Articular chondrocyte of knee joint (primary cell): ENCODE measurements around the gene LZTR1. TPM values are rescaled to one million over a fixed set of nuclear protein-coding genes. Genes with fewer than 3 reads are reported as not detected.

Experiments used
- small RNA-seq: library from RNA; depleted of rRNA; stranded (forward); fragments of <200 nt; gene quantifications from one replicate; pipeline ENCODE3, GENCODE V24; 2012
- total RNA-seq: library from RNA; depleted of rRNA; stranded (reverse); fragments of >200 nt; gene quantifications from 2 replicates; pipeline ENCODE4 v1.2.3, GENCODE V29; 2012

Gene LZTR1
- 37.6 and 41.0 TPM in 2 replicates for total RNA-seq

DNA sequence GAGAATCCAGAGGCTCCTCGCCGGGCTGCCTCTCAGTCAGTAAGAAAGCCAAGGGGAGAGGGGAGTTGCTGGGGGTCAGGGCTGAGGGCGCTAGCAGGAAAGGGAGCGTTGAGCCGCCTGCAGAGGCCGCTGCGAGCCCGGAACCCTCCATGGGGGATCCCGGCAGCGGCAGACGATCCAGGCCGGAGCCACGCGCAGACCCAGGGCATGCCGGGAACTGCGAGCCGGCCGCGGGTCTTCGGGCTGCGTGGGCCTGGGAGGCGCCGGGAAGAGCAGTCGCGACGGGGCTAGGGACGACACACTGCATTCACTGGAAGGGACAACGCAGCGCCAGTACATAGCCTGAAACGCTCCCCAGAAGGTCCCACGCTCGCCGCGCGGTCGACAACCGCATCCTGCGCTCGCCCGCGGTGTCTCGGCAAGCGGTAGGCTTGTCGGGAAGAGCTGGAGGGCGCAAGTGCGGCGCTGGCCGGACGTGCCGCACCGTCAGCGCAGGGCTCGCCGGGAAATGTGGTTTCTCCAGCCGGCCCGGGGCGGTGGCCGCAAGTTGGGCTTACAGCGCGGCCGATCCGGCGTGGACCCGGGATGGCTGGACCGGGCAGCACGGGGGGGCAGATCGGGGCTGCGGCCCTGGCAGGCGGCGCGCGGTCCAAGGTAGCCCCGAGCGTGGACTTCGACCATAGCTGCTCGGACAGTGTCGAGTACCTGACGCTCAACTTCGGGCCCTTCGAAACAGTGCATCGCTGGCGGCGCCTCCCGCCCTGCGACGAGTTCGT lies at the start of gene LZTR1:
TSS of gene LZTR1 (plus strand) at position 511 of the 776 bp plus-strand sequence. CDS start at position 586, 75 bp downstream.

GRCh38 chr22:20966883-20967696 lies 15.0 kb upstream of the LZTR1 start, which contains the start of gene AIFM3:
AIFM3 (plus strand) TSS chr22:20967255; CDS start chr22:20967945, 690 bp downstream.

DNA sequence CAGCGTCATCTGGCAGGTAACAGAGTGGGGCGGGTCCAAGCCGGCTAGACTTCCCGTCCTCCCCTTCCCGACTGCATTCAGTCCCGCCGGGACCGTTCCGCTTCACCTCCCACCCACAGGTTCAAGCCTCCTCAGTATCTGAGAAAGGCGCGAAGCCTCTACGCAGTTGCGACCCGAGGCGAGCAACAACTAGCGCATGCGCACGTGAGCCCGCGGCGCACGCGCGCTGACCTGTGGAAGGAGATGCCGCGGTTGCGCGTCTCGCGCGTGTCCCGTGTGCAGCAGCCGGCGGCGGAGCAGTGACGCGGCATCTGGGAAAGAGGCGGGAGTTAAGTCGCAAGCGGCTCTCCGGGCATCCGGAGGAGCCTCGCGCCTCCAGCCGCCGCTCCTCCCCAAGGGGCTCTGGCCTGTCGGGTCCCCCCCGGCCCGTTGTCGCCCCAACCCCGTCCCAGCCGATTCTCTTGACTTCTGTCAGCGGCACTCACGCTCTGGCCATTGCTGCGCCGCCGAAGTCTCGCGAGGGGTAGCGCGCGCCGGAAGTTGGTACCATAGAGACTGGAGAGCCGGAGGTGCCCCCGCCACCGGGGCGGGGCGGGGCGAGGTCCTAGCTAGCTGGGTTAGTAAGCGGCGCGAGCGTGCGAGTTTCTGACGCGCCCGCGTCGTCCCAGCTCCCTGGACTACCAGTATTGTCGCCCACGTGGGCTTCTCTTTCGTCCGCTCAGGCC lies 19.7 kb downstream of the LZTR1 start, which contains the start of gene THAP7:
TSS of gene THAP7 (minus strand) at position 518 of the 725 bp plus-strand sequence. CDS start at position 311, 207 bp downstream.

DNA sequence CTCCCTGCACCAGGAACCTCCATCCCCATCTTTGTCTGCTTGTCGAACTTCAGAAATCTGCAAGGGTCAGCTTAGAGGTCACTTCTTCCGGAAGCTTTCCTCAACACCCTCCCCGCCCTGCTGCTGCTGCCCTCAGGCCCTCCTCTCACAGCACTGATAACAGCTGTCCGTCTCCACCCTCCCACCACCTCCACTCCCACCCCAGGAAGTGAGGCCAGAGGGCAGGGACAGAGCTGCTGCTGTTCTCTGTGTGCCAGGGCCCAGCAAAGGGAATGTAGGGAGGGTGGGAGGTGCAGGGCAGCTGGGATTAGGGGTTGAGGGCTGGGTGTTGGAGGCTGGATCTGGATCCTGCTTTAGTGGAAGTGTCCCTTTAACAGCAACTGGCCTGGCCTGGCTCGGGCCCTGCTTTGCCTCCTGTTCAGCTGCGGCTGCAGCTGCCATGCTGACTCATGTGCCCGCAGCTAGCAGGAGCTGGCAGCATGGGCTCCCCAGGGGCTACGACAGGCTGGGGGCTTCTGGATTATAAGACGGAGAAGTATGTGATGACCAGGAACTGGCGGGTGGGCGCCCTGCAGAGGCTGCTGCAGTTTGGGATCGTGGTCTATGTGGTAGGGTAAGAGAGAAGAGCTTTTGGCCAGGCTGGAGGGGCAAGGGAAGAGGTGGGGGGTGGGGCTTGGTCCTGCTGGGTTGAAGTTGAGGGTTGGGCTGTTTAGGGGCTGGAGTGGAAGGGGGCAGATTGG lies 32.8 kb downstream of the LZTR1 start, which contains the start of gene P2RX6:
TSS of gene P2RX6 (plus strand) at position 440 of the 740 bp plus-strand sequence. CDS start at position 450, 10 bp downstream.

DNA sequence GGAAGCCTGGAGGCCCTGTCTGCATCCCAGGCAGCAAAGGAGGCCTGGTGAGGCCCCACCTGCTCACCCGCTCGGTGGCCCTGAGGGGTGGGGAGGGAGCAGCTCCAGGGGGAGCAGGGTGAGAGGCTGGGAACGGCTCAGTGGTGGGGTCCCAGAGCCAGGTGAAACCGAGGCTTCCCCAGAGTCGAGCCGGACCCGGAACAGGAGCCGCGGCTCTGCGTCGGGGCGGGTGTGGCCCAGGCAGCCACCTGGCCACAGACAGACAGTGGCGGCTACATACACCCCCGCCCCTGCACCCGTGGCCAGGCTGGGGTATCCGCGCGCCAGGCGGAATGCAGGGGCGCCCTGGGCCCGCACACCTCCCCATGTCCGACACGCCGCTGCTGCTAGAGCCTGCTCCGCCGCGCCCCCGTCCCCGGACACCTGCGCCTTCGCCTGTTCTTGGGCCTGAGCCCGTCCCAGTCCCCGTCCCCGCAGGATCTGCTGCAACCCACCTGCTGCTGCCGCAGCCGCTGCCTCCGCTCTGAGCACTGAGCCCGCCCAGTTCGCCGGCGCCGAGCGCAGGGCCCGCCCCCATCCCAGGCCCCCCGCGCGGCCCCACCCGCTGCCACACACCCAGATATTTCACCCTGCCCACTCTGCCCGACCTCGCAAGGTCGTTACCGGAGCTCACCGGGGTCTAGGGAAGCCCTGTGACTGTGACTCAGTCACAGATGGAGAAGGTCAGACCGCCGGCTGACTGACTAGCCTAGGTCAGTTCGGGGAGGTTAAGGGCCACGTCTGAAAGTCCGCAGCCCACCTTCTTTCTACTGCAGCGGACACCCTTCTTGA lies 50.2 kb downstream of the LZTR1 start, which contains the start of gene SLC7A4:
TSS of gene SLC7A4 (minus strand) at position 525 of the 831 bp plus-strand sequence. CDS start 749 bp downstream, outside the sequence.

DNA sequence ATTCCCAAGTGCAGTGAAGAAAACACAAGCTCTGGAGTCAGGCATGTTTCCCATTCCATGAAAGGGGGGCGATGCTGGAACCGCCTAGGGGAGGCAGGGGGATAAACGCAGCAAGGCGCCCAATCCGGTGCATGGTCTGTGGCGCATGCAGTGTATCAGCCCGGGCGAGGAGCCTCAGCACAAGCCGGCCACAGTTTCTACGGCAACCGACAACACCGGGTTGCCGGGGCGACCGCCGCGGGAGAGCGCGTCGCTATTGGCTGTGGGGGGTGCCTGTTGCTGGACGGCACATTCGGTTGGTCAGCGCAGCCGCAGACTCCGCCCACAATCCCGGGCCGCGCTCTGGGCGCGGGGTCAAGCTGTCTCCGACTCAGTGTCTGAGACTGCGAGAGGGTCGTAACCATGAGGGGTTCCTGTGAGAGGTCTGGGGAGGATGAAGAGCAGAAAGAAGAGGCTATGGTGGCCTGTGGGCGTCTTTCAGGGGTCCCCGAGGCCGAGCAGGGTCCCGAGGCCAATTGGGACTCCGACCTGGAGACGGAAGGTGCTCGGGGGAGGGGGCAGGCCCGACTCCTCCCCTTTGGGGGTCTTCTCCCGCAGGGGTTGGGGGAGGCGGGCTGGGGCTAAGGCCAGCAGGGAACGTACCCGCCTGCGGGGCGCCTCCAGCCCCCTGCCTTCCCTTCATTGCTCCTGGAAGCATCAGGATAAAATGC lies 63.6 kb downstream of the LZTR1 start, which contains the start of gene LRRC74B:
TSS of gene LRRC74B (plus strand) at position 362 of the 710 bp plus-strand sequence. CDS start at position 403, 41 bp downstream.

Small RNA genes lying within 50 kb of the gene (small RNA-seq; reads per million reads assigned to genes)
- not detected for gene MIR649

Other genes with a start within 250 kb of the LZTR1 start
- gene SERPIND1, start 208.2 kb upstream of the LZTR1 start, total RNA-seq: not detected in 2 replicates
- 40.6 and 58.7 TPM in 2 replicates for gene PI4KA, start 123.5 kb upstream of the LZTR1 start, total RNA-seq
- 13.4 and 15.9 TPM in 2 replicates for gene SNAP29, start 123.3 kb upstream of the LZTR1 start, total RNA-seq
- 38.3 and 41.1 TPM in 2 replicates for gene CRKL, start 64.9 kb upstream of the LZTR1 start, total RNA-seq
- 0.52 and 0.54 TPM in 2 replicates for gene AIFM3, start 15.0 kb upstream of the LZTR1 start, total RNA-seq
- 15.9 and 19.1 TPM in 2 replicates for gene THAP7, start 19.8 kb downstream of the LZTR1 start, total RNA-seq
- 1.8 and 3.1 TPM in 2 replicates for gene P2RX6, start 32.9 kb downstream of the LZTR1 start, total RNA-seq
- not detected in 2 replicates for gene SLC7A4, start 50.3 kb downstream of the LZTR1 start, total RNA-seq
- not detected in 2 replicates for gene LRRC74B, start 63.6 kb downstream of the LZTR1 start, total RNA-seq